GM12878 (cell line): ENCODE measurements around the gene OR6T1. TPM values are rescaled to one million over a fixed set of nuclear protein-coding genes. Genes with fewer than 3 reads are reported as not detected.

Source experiments
- polyA plus RNA-seq, 11 experiments: library from polyadenylated mRNA; depleted of rRNA in 4 of 11; unstranded in 6 of 11; stranded (reverse) in 5 of 11; fragments of >200 nt; fragmentation: Nextera tagmentation in 4 of 11; fragmentation: Illumina TruSeq in 1 of 11; extraction: Ambion mirVana in 4 of 11; extraction: Trizol in 1 of 11; gene quantifications; 1 replicate in 1 of 11; 2 replicates in 10 of 11; pipeline versions ENCODE4 v1.2.1 to v1.2.3, GENCODE V29; 2011 to 2016; ENCODE audit warnings: inconsistent platforms in 2 of 11, missing spikeins in 2 of 11, low read depth in 1 of 11
- total RNA-seq, 4 experiments: library from RNA; depleted of rRNA in 3 of 4; stranded (reverse); fragments of >200 nt in 3 of 4; fragmentation: Illumina TruSeq in 1 of 4; extraction: Trizol in 1 of 4; gene quantifications; 2 replicates each; pipeline versions ENCODE4 v1.2.1 to v1.2.3, GENCODE V29; 2013 to 2021

The OR6T1 gene
- total and polyA plus RNA-seq, 10 of the 15 experiments (the other 5 are each of a cell fraction or from before 2014, with no cell fraction given): not detected

Other genes with a start within 250 kb of the OR6T1 start
Only the 7 nearest of the 14 such genes appear.
- gene TMEM225, start 58.2 kb downstream of the OR6T1 start, total RNA-seq (2014; rRNA removed): not detected in 2 replicates
- not detected in 2 replicates for gene TMEM225, start 58.2 kb downstream of the OR6T1 start, total RNA-seq (2014; rRNA removed; fragmentation: Illumina TruSeq; extraction: Trizol)
- not detected in 2 replicates for gene TMEM225, start 58.2 kb downstream of the OR6T1 start, total RNA-seq (2021)
- gene TMEM225, start 58.2 kb downstream of the OR6T1 start, polyA plus RNA-seq (2011; rRNA removed): not detected in 2 replicates
- not detected in 2 replicates for gene TMEM225, start 58.2 kb downstream of the OR6T1 start, polyA plus RNA-seq (2014; fragmentation: Illumina TruSeq; extraction: Trizol)
- gene TMEM225, start 58.2 kb downstream of the OR6T1 start, polyA plus RNA-seq (2014; fragmentation: Nextera tagmentation; extraction: Ambion mirVana): not detected
- gene TMEM225, start 58.2 kb downstream of the OR6T1 start, polyA plus RNA-seq (2014; rRNA removed): not detected in 2 replicates
- not detected for gene TMEM225, start 58.2 kb downstream of the OR6T1 start, polyA plus RNA-seq (2016; fragmentation: Nextera tagmentation; extraction: Ambion mirVana)
- gene OR8D4, start 41.7 kb downstream of the OR6T1 start, total RNA-seq (2014; rRNA removed): not detected in 2 replicates
- not detected in 2 replicates for gene OR8D4, start 41.7 kb downstream of the OR6T1 start, total RNA-seq (2014; rRNA removed; fragmentation: Illumina TruSeq; extraction: Trizol)
- not detected in 2 replicates for gene OR8D4, start 41.7 kb downstream of the OR6T1 start, total RNA-seq (2021)
- not detected in 2 replicates for gene OR8D4, start 41.7 kb downstream of the OR6T1 start, polyA plus RNA-seq (2011; rRNA removed)
- gene OR8D4, start 41.7 kb downstream of the OR6T1 start, polyA plus RNA-seq (2014; fragmentation: Illumina TruSeq; extraction: Trizol): not detected in 2 replicates
- not detected for gene OR8D4, start 41.7 kb downstream of the OR6T1 start, polyA plus RNA-seq (2014; fragmentation: Nextera tagmentation; extraction: Ambion mirVana)
- not detected in 2 replicates for gene OR8D4, start 41.7 kb downstream of the OR6T1 start, polyA plus RNA-seq (2014; rRNA removed)
- gene OR8D4, start 41.7 kb downstream of the OR6T1 start, polyA plus RNA-seq (2016; fragmentation: Nextera tagmentation; extraction: Ambion mirVana): not detected
- not detected in 2 replicates for gene OR4D5, start 4.2 kb downstream of the OR6T1 start, total RNA-seq (2014; rRNA removed)
- gene OR4D5, start 4.2 kb downstream of the OR6T1 start, total RNA-seq (2014; rRNA removed; fragmentation: Illumina TruSeq; extraction: Trizol): not detected in 2 replicates
- gene OR4D5, start 4.2 kb downstream of the OR6T1 start, total RNA-seq (2021): not detected in 2 replicates
- not detected in 2 replicates for gene OR4D5, start 4.2 kb downstream of the OR6T1 start, polyA plus RNA-seq (2011; rRNA removed)
- not detected in 2 replicates for gene OR4D5, start 4.2 kb downstream of the OR6T1 start, polyA plus RNA-seq (2014; fragmentation: Illumina TruSeq; extraction: Trizol)
- gene OR4D5, start 4.2 kb downstream of the OR6T1 start, polyA plus RNA-seq (2014; fragmentation: Nextera tagmentation; extraction: Ambion mirVana): not detected
- gene OR4D5, start 4.2 kb downstream of the OR6T1 start, polyA plus RNA-seq (2014; rRNA removed): not detected in 2 replicates
- not detected for gene OR4D5, start 4.2 kb downstream of the OR6T1 start, polyA plus RNA-seq (2016; fragmentation: Nextera tagmentation; extraction: Ambion mirVana)
- not detected in 2 replicates for gene OR10S1, start 33.9 kb upstream of the OR6T1 start, total RNA-seq (2014; rRNA removed)
- gene OR10S1, start 33.9 kb upstream of the OR6T1 start, total RNA-seq (2014; rRNA removed; fragmentation: Illumina TruSeq; extraction: Trizol): not detected in 2 replicates
- not detected in 2 replicates for gene OR10S1, start 33.9 kb upstream of the OR6T1 start, total RNA-seq (2021)
- gene OR10S1, start 33.9 kb upstream of the OR6T1 start, polyA plus RNA-seq (2011; rRNA removed): not detected in 2 replicates
- not detected in 2 replicates for gene OR10S1, start 33.9 kb upstream of the OR6T1 start, polyA plus RNA-seq (2014; fragmentation: Illumina TruSeq; extraction: Trizol)
- not detected for gene OR10S1, start 33.9 kb upstream of the OR6T1 start, polyA plus RNA-seq (2014; fragmentation: Nextera tagmentation; extraction: Ambion mirVana)
- gene OR10S1, start 33.9 kb upstream of the OR6T1 start, polyA plus RNA-seq (2014; rRNA removed): not detected in 2 replicates
- not detected for gene OR10S1, start 33.9 kb upstream of the OR6T1 start, polyA plus RNA-seq (2016; fragmentation: Nextera tagmentation; extraction: Ambion mirVana)
- not detected in 2 replicates for gene OR10G6, start 51.3 kb upstream of the OR6T1 start, total RNA-seq (2014; rRNA removed)
- not detected in 2 replicates for gene OR10G6, start 51.3 kb upstream of the OR6T1 start, total RNA-seq (2014; rRNA removed; fragmentation: Illumina TruSeq; extraction: Trizol)
- gene OR10G6, start 51.3 kb upstream of the OR6T1 start, total RNA-seq (2021): not detected in 2 replicates
- gene OR10G6, start 51.3 kb upstream of the OR6T1 start, polyA plus RNA-seq (2011; rRNA removed): not detected in 2 replicates
- gene OR10G6, start 51.3 kb upstream of the OR6T1 start, polyA plus RNA-seq (2014; fragmentation: Illumina TruSeq; extraction: Trizol): not detected in 2 replicates
- not detected for gene OR10G6, start 51.3 kb upstream of the OR6T1 start, polyA plus RNA-seq (2014; fragmentation: Nextera tagmentation; extraction: Ambion mirVana)
- not detected in 2 replicates for gene OR10G6, start 51.3 kb upstream of the OR6T1 start, polyA plus RNA-seq (2014; rRNA removed)
- not detected for gene OR10G6, start 51.3 kb upstream of the OR6T1 start, polyA plus RNA-seq (2016; fragmentation: Nextera tagmentation; extraction: Ambion mirVana)
- not detected in 2 replicates for gene OR10G4, start 69.2 kb upstream of the OR6T1 start, total RNA-seq (2014; rRNA removed)
- gene OR10G4, start 69.2 kb upstream of the OR6T1 start, total RNA-seq (2014; rRNA removed; fragmentation: Illumina TruSeq; extraction: Trizol): not detected in 2 replicates
- not detected in 2 replicates for gene OR10G4, start 69.2 kb upstream of the OR6T1 start, total RNA-seq (2021)
- not detected in 2 replicates for gene OR10G4, start 69.2 kb upstream of the OR6T1 start, polyA plus RNA-seq (2011; rRNA removed)
- gene OR10G4, start 69.2 kb upstream of the OR6T1 start, polyA plus RNA-seq (2014; fragmentation: Illumina TruSeq; extraction: Trizol): not detected in 2 replicates
- gene OR10G4, start 69.2 kb upstream of the OR6T1 start, polyA plus RNA-seq (2014; fragmentation: Nextera tagmentation; extraction: Ambion mirVana): not detected
- gene OR10G4, start 69.2 kb upstream of the OR6T1 start, polyA plus RNA-seq (2014; rRNA removed): not detected in 2 replicates
- gene OR10G4, start 69.2 kb upstream of the OR6T1 start, polyA plus RNA-seq (2016; fragmentation: Nextera tagmentation; extraction: Ambion mirVana): not detected
- not detected in 2 replicates for gene OR10G9, start 79.2 kb upstream of the OR6T1 start, total RNA-seq (2014; rRNA removed)
- gene OR10G9, start 79.2 kb upstream of the OR6T1 start, total RNA-seq (2014; rRNA removed; fragmentation: Illumina TruSeq; extraction: Trizol): not detected in 2 replicates
- gene OR10G9, start 79.2 kb upstream of the OR6T1 start, total RNA-seq (2021): not detected in 2 replicates
- not detected in 2 replicates for gene OR10G9, start 79.2 kb upstream of the OR6T1 start, polyA plus RNA-seq (2011; rRNA removed)
- gene OR10G9, start 79.2 kb upstream of the OR6T1 start, polyA plus RNA-seq (2014; fragmentation: Illumina TruSeq; extraction: Trizol): not detected in 2 replicates
- not detected for gene OR10G9, start 79.2 kb upstream of the OR6T1 start, polyA plus RNA-seq (2014; fragmentation: Nextera tagmentation; extraction: Ambion mirVana)
- not detected in 2 replicates for gene OR10G9, start 79.2 kb upstream of the OR6T1 start, polyA plus RNA-seq (2014; rRNA removed)
- not detected for gene OR10G9, start 79.2 kb upstream of the OR6T1 start, polyA plus RNA-seq (2016; fragmentation: Nextera tagmentation; extraction: Ambion mirVana)